BE2C (cell line): ENCODE measurements around the gene SEPTIN12.
A peak's percentile ranks its signal among the peaks of the same experiment; 100 is the strongest.

ENCODE experiments used
- DNase-seq: peaks from one replicate; pipeline ENCODE4 v3.0.0-alpha.2; 2020
- H3K27me3 ChIP-seq: fragments of 250-450 bp; sonication (Bioruptor Pico); 2 replicates; pipeline ENCODE4 v1.5.1; 2020; ENCODE audit warnings: mild to moderate bottlenecking
- H3K36me3 ChIP-seq: fragments of 250-450 bp; sonication (Bioruptor Pico); 2 replicates; pipeline ENCODE4 v1.5.1; 2020; ENCODE audit warnings: mild to moderate bottlenecking
- H3K4me1 ChIP-seq: fragments of 250-450 bp; sonication (Bioruptor Pico); 2 replicates; pipeline ENCODE4 v1.5.1; 2020
- H3K4me3 ChIP-seq: 2 replicates; pipeline ENCODE4 v1.5.1; 2011; ENCODE audit warnings: low read depth, low read length
- H3K9me3 ChIP-seq: fragments of 250-450 bp; sonication (Bioruptor Pico); 2 replicates; pipeline ENCODE4 v1.5.1; 2020
- TF ChIP-seq, protein P1 (sequence below): IDR thresholded peaks from 2 replicates; pipeline ENCODE4 v1.5.1; 2012; ENCODE audit warnings: mild to moderate bottlenecking, low read depth, low read length

The SEPTIN12 gene

DNA sequence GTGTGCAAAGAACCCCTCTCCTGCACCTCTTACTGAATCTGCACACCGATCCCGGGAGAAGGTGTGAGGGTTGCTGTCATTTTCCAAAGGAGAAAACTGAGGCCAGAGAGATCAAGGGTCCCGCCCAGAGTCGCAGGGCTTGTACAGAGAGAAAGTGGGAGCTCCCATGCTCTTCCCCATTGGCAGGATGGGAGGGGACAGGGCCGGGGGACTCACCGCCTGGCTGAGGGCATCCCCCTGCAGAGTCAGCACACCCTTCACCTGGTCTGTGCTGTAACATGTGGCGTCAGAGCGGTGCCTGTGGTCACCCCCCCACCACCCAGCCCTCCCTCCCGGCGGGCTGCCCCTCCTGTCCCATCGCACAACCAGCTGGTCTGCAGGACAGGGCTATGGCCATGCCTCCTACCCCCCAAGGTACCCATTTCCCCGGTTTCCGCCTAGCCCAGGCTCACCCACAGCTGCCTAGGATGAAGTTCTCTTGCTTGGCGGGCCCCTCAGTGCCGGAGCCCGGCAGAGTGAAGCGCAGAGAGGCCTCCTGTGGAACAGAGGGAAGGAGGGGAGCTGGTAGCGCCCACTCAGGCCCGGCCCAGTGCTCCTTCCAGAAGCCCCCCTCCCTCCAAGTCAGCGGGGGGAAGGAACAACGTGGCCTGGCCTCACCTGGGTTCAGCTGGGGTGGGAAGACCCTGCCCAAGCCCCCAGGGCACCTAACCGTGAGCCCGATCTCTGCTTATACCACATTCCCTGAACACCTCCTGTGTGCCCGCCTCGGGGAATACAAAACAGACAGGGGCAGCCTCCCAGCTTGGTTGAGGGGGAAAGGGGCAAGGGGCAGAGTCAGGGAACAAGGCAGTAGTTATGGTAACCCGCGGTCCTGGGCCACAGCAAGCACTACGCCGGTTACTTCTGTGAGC is 13.2 kb upstream of the SEPTIN12 start:
- Histone ChIP-seq H3K9me3 (no peaks in the 10 kb centered on the region), H3K27me3 (no peaks in the 10 kb centered on the region), H3K4me1 (peaks cover 11% of the 10 kb centered on the region), H3K36me3 (peaks cover 13% of the 10 kb centered on the region), H3K4me3 (peak overlapping the region; percentile 80)
- DNase-seq = no peak
- TF ChIP-seq, protein P1, sequence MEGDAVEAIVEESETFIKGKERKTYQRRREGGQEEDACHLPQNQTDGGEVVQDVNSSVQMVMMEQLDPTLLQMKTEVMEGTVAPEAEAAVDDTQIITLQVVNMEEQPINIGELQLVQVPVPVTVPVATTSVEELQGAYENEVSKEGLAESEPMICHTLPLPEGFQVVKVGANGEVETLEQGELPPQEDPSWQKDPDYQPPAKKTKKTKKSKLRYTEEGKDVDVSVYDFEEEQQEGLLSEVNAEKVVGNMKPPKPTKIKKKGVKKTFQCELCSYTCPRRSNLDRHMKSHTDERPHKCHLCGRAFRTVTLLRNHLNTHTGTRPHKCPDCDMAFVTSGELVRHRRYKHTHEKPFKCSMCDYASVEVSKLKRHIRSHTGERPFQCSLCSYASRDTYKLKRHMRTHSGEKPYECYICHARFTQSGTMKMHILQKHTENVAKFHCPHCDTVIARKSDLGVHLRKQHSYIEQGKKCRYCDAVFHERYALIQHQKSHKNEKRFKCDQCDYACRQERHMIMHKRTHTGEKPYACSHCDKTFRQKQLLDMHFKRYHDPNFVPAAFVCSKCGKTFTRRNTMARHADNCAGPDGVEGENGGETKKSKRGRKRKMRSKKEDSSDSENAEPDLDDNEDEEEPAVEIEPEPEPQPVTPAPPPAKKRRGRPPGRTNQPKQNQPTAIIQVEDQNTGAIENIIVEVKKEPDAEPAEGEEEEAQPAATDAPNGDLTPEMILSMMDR = no peak

DNA sequence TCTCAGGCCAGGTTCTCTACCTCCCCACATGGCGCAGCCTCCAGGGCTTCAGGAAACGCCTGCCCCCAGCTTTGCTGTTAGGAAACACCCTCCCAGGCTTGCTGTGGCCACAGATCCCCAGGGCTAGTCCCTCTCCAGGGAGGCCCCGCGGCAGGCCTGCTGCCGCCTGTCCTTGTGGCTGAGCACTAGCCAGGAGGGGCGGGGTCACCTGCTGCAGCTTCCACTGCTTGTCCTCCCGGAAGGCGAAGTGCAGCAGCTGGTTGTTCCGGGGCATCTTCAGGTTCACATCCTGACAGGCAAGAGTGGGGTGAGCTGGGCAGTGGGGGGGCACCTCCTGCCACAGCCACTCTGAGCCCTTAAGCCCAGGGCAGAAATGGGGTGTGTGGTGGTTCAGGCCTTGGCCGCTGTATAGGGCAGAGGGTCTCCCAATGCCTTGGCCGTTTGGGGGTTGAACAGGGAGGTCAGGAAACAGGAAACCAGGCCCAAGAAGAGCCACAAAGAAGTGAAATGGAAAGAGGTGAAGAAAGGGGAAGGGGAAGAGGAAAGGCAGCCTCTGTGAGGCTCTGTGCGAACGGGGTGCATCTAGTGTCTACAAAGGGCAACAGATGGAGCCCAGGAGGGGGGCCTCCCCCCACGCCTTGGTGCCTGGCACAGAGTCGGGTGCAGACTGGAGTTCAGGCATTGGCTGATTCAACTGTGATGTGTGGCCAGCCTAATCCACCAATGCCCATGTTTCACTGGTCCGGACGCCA is 12.3 kb upstream of the SEPTIN12 start:
- TF ChIP-seq, protein P1 = no peak
- Histone ChIP-seq H3K9me3 (no peaks in the 10 kb centered on the region), H3K4me1 (peaks cover 11% of the 10 kb centered on the region), H3K4me3 (peak overlapping the region; percentile 14), H3K36me3 (peaks cover 13% of the 10 kb centered on the region), H3K27me3 (no peaks in the 10 kb centered on the region)
- peak; percentile 91 for DNase-seq

GRCh38 chr16:4799171-4799855 is 11.2 kb upstream of the SEPTIN12 start:
- peaks cover 8% of the 10 kb centered on the region for H3K36me3 ChIP-seq
- H3K4me3 ChIP-seq = no peak overlapping the region
- H3K27me3 ChIP-seq = no peaks in the 10 kb centered on the region
- H3K9me3 ChIP-seq = no peaks in the 10 kb centered on the region
- peaks cover 11% of the 10 kb centered on the region for H3K4me1 ChIP-seq
- TF ChIP-seq, protein P1 = no peak
- DNase-seq = no peak

- no peak for DNase-seq
- TF ChIP-seq, protein P1 = no peak
- Histone ChIP-seq H3K4me3 (no peak overlapping the region), H3K4me1 (peaks cover 11% of the 10 kb centered on the region), H3K9me3 (no peaks in the 10 kb centered on the region), H3K36me3 (peaks cover 5% of the 10 kb centered on the region), H3K27me3 (no peaks in the 10 kb centered on the region)
These were observed 10.3 kb upstream of the SEPTIN12 start for GRCh38 chr16:4798456-4798855.

GRCh38 chr16:4797805-4798252 is 9.7 kb upstream of the SEPTIN12 start:
- Histone ChIP-seq H3K27me3 (no peaks in the 10 kb centered on the region), H3K9me3 (no peaks in the 10 kb centered on the region), H3K36me3 (peaks cover 5% of the 10 kb centered on the region), H3K4me1 (peaks cover 11% of the 10 kb centered on the region), H3K4me3 (no peak overlapping the region)
- TF ChIP-seq, protein P1 = no peak
- no peak for DNase-seq
